Right forelimb (tissue), 1 donor: ENCODE measurements around the gene FLCN.

Experiments used
- DNase-seq: peaks from one replicate; pipeline ENCODE4 v3.0.0-alpha.2; 2018

Gene FLCN

GRCh38 chr17:17164156-17164555 is 72.8 kb downstream of the FLCN start:
- no peak for DNase-seq
